MM.1S (cell line): ENCODE measurements around the gene SRSF3.

ENCODE experiments used
- DNase-seq: peaks from one replicate; pipeline ENCODE4 v3.0.0-alpha.2; 2015
- H2AFZ ChIP-seq: fragments of 300-600 bp; sonication (generic); 2 replicates; pipeline ENCODE4 v1.6.0; 2016; ENCODE audit warnings: antibody characterized with exemption, low read length
- H3F3A ChIP-seq: fragments of 300-600 bp; sonication (generic); 2 replicates; pipeline ENCODE4 v1.6.1; 2016; ENCODE audit warnings: mild to moderate bottlenecking, antibody characterized with exemption, low read length, moderate library complexity, mixed read lengths; ENCODE audit not compliant: insufficient read depth
- H3K27ac ChIP-seq: fragments of 300-600 bp; sonication (generic); 2 replicates; pipeline ENCODE4 v1.5.1; 2016; ENCODE audit warnings: mild to moderate bottlenecking, low read length
- H3K27me3 ChIP-seq: fragments of 300-600 bp; sonication (generic); replicated peaks from 2 replicates; pipeline ENCODE4 v1.6.0; 2016; ENCODE audit warnings: low read length; ENCODE audit not compliant: insufficient read depth
- H3K36me3 ChIP-seq: fragments of 300-600 bp; sonication (generic); replicated peaks from 2 replicates; pipeline ENCODE4 v1.6.1; 2016; ENCODE audit warnings: mild to moderate bottlenecking, low read length, mixed read lengths; ENCODE audit not compliant: insufficient read depth
- H3K4me1 ChIP-seq: fragments of 300-600 bp; sonication (generic); 2 replicates; pipeline ENCODE4 v1.6.1; 2016; ENCODE audit warnings: low read length, mixed read lengths
- H3K4me2 ChIP-seq: fragments of 300-600 bp; sonication (generic); 2 replicates; pipeline ENCODE4 v1.6.0; 2016; ENCODE audit warnings: low read depth, low read length
- H3K4me3 ChIP-seq: fragments of 300-600 bp; sonication (generic); 2 replicates; pipeline ENCODE4 v1.5.1; 2016; ENCODE audit warnings: low read length, mixed read lengths
- H3K79me2 ChIP-seq: fragments of 300-600 bp; sonication (generic); 2 replicates; pipeline ENCODE4 v1.6.1; 2016; ENCODE audit warnings: mixed run types, low read length, mixed read lengths
- H3K9ac ChIP-seq: fragments of 300-600 bp; sonication (generic); 2 replicates; pipeline ENCODE4 v1.6.1; 2016; ENCODE audit warnings: low read length, mixed read lengths
- H3K9me2 ChIP-seq: fragments of 300-600 bp; sonication (generic); replicated peaks from 2 replicates; pipeline ENCODE4 v1.6.1; 2016; ENCODE audit warnings: mild to moderate bottlenecking, low read length, mixed read lengths; ENCODE audit not compliant: insufficient read depth
- H3K9me3 ChIP-seq: fragments of 300-600 bp; sonication (generic); replicated peaks from 2 replicates; pipeline ENCODE4 v1.6.1; 2016; ENCODE audit warnings: mild to moderate bottlenecking, low read length, mixed read lengths; ENCODE audit not compliant: insufficient read depth
- H4K20me1 ChIP-seq: fragments of 300-600 bp; sonication (generic); 2 replicates; pipeline ENCODE4 v1.6.1; 2016; ENCODE audit warnings: mild to moderate bottlenecking, low read length, moderate library complexity, mixed read lengths; ENCODE audit not compliant: insufficient read depth
- CTCF ChIP-seq: fragments of 300-600 bp; sonication (generic); IDR thresholded peaks from 2 replicates; pipeline ENCODE4 v1.5.1; 2016; ENCODE audit warnings: antibody characterized with exemption, low read length, mixed read lengths
- EZH2 ChIP-seq: fragments of 300-600 bp; sonication (generic); optimal IDR thresholded peaks from 2 replicates; pipeline ENCODE3; 2017; ENCODE audit warnings: low read depth, mild to moderate bottlenecking, antibody characterized with exemption, low read length, mixed read lengths
- EZH2phosphoT487 ChIP-seq: fragments of 300-600 bp; sonication (generic); IDR thresholded peaks from 2 replicates; pipeline ENCODE4 v1.6.1; 2018; ENCODE audit warnings: antibody characterized with exemption, low read length

SRSF3 gene

DNA sequence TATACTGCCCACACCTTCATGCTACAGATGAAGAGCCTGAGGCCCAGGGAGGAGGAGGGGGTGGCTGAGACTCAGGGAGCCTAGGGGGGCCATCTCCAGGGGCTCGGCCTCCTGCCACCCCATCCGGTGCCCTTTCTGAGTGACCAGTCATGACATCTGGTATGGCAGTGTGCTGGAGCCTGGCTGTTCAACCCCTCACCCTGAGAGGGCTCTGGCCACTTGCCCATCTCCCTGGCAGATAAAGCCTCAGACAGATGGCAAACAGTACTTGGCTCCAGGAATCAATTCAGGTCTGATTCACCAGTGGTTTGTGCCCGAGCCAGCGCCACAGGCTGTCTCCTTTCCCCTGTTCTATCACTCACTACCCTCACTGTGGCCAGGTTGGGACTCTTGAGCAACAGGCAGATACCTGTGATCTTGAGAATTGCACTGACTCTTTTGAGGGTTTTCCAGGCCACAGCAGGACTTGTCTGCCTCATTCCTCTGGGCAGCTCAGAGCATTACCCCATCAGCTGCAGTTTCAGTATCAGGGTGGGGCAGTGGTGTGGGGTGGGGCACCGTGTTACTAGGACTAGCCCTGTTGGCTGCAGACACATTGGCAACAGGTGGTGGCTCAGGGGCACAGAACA lies 22.8 kb downstream of the SRSF3 start:
- Histone ChIP-seq H3K27me3 (no peaks in the 10 kb centered on the region), H3K36me3 (no peaks in the 10 kb centered on the region), H2AFZ (no peak overlapping the region), H4K20me1 (no peaks in the 10 kb centered on the region), H3K79me2 (no peaks in the 10 kb centered on the region), H3F3A (peaks cover 15% of the 10 kb centered on the region; the same call in 1 of the 2 replicates), H3K9ac (no peak overlapping the region), H3K4me1 (peaks cover 19% of the 10 kb centered on the region), H3K4me3 (no peak overlapping the region), H3K4me2 (peak overlapping the region; percentile 15; the same call in 1 of the 2 replicates), H3K9me3 (no peaks in the 10 kb centered on the region), H3K27ac (peak overlapping the region; percentile 41; the same call in 1 of the 2 replicates), H3K9me2 (no peaks in the 10 kb centered on the region)
- TF ChIP-seq EZH2phosphoT487 (no peak), CTCF (no peak)
- DNase-seq = peak; percentile 69

GRCh38 chr6:36618366-36619355 lies 24.5 kb downstream of the SRSF3 start:
- Histone ChIP-seq H4K20me1 (no peaks in the 10 kb centered on the region), H3F3A (peaks cover 8% of the 10 kb centered on the region; the same call in 1 of the 2 replicates), H3K36me3 (no peaks in the 10 kb centered on the region), H3K27me3 (no peaks in the 10 kb centered on the region), H3K9me2 (no peaks in the 10 kb centered on the region), H3K4me2 (no peak overlapping the region), H2AFZ (no peak overlapping the region), H3K27ac (no peak overlapping the region), H3K9ac (no peak overlapping the region), H3K79me2 (no peaks in the 10 kb centered on the region), H3K4me1 (peaks cover 25% of the 10 kb centered on the region), H3K4me3 (no peak overlapping the region), H3K9me3 (no peaks in the 10 kb centered on the region)
- TF ChIP-seq CTCF (no peak), EZH2 (no peak), EZH2phosphoT487 (no peak)
- no peak for DNase-seq

DNA sequence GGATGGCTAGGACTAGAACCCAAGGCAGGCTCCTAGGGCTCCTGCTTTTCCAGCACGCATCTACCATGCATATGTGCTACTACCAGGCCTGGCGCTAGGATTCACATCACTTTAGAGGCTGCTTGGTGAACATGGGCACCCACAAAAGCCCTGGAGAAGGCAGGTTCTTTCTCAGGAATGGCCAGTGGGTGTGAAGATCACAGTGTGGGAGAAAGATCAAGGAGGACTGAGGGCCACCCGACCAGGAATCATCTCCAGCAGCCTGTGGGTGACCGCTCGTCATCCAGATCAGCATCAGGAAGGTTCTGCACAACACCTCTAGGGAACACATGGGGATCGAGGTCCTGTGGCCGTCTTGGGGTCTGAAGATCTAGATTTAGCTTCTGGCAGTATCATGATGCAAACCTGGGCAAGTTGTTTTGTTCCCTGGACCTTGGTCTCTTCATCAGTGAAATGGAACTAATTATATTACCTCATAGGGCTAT lies 27.3 kb downstream of the SRSF3 start:
- peaks cover 8% of the 10 kb centered on the region; the same call in 1 of the 2 replicates for H3F3A ChIP-seq
- no peak for TF ChIP-seq CTCF
- TF ChIP-seq EZH2phosphoT487 = no peak
- no peak for TF ChIP-seq EZH2
- no peaks in the 10 kb centered on the region for H3K79me2 ChIP-seq
- H3K4me1 ChIP-seq = peaks cover 22% of the 10 kb centered on the region
- no peak overlapping the region for H3K4me3 ChIP-seq
- H3K9me3 ChIP-seq = no peaks in the 10 kb centered on the region
- no peaks in the 10 kb centered on the region for H3K36me3 ChIP-seq
- no peak overlapping the region for H3K9ac ChIP-seq
- no peaks in the 10 kb centered on the region for H3K27me3 ChIP-seq
- H3K4me2 ChIP-seq = no peak overlapping the region
- DNase-seq = no peak
- H3K27ac ChIP-seq = no peak overlapping the region
- H2AFZ ChIP-seq = no peak overlapping the region
- H3K9me2 ChIP-seq = no peaks in the 10 kb centered on the region
- H4K20me1 ChIP-seq = no peaks in the 10 kb centered on the region
